COR-L47 (cell line): ENCODE data around the gene TRAIP.
A peak's percentile ranks its signal among the peaks of the same experiment; 100 is the strongest.
"Not testable (repeated sequence)": the region's sequence is repeated elsewhere in the genome, so short reads cannot be mapped to it uniquely, and the experiment has no call there.

Experiments
- DNase-seq: peaks from one replicate; lab custom pipeline; 2025; lab: John Stamatoyannopoulos, UW

The TRAIP gene

GRCh38 chr3:49792371-49793150 lies 63.8 kb downstream of the TRAIP start:
- DNase-seq = no peak

GRCh38 chr3:49791571-49791970 lies 64.8 kb downstream of the TRAIP start:
- DNase-seq = no peak

GRCh38 chr3:49790626-49791411 lies 65.5 kb downstream of the TRAIP start:
- DNase-seq = no peak

GRCh38 chr3:49788056-49788455 lies 68.3 kb downstream of the TRAIP start:
- DNase-seq = no peak

- DNase-seq = no peak
Observed at GRCh38 chr3:49787536-49787935, 68.8 kb downstream of the TRAIP start.

GRCh38 chr3:49787182-49787464 lies 69.2 kb downstream of the TRAIP start:
- no peak for DNase-seq

- DNase-seq = peak; percentile 95
Observed at GRCh38 chr3:49786357-49787181, 69.8 kb downstream of the TRAIP start, which contains the start of gene IP6K1. TSS of gene IP6K1 (minus strand) at chr3:49786542. CDS start at chr3:49748040, 38,502 bp downstream.

- no peak for DNase-seq
Observed at GRCh38 chr3:49785565-49786356, 70.6 kb downstream of the TRAIP start.

GRCh38 chr3:49782277-49782676 lies 74.1 kb downstream of the TRAIP start:
- not testable (repeated sequence) for DNase-seq

GRCh38 chr3:49781415-49782199 lies 74.8 kb downstream of the TRAIP start:
- no peak for DNase-seq

- DNase-seq = not testable (repeated sequence)
Observed at GRCh38 chr3:49780975-49781365, 75.4 kb downstream of the TRAIP start.

GRCh38 chr3:49780080-49780974 lies 76.0 kb downstream of the TRAIP start:
- no peak for DNase-seq

GRCh38 chr3:49779358-49780079 lies 76.8 kb downstream of the TRAIP start:
- DNase-seq = no peak
